ENCODE measurements around the gene PDLIM1. TPM values are rescaled to one million over a fixed set of nuclear protein-coding genes. Genes with fewer than 3 reads are reported as not detected.
A peak's percentile ranks its signal among the peaks of the same experiment; 100 is the strongest.

The PDLIM1 gene
- total and polyA plus RNA-seq, 12 donors, result 0.89 to 63.3 (median 31.2) TPM

GRCh38 chr10:95300022-95300539 is 9.3 kb upstream of the PDLIM1 start:
- H3K27me3 ChIP-seq, result no peaks in the 10 kb centered on the region
- WGBS, 4 donors, result 90 to 97% (median 93%) methylated on average over 3 of the region's 3 CpGs
- peaks cover 0 to 5% of the 10 kb centered on the region in 2 donors for H3K4me1 ChIP-seq (replicated peaks in 1 of 2)
- H3K9me3 ChIP-seq (replicated peaks in 1 of 3), result no peaks in the 10 kb centered on the region
- H3K4me3 ChIP-seq, result no peak overlapping the region
- no peak overlapping the region for H3K27ac ChIP-seq
- DNase-seq, result no peak
- no peaks in the 10 kb centered on the region for H3K36me3 ChIP-seq (replicated peaks in 1 of 2)
- intact Hi-C loops (cut with DNase I), result no loop called here
- TF ChIP-seq POLR2A (IDR thresholded peaks at IDR 0.05) (no peak), CTCF (IDR thresholded peaks at IDR 0.05) (no peak)

DNA sequence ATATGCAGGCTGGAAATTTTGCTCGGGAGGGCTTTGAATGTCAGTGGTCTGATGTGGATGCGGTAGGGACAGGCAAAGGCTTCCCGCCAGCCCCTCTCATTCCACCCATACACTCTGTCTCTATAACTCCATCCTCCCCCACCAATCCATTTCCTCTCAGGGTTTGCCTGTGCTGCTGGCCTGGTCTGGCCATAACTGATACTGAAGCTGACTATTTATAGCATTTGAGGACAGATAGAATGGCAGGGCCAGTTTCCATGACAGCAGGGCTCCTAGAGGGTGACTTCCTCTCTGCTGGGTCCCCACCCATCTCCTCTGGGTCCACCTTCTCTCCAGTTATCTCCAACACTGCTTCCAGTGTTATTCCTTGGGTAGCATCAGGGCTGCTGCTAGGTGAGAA is 6.6 kb upstream of the PDLIM1 start:
- Histone ChIP-seq H3K27ac (no peak overlapping the region), H3K36me3 (replicated peaks in 1 of 2) (no peaks in the 10 kb centered on the region), H3K4me1 (replicated peaks in 1 of 2) (peaks cover 0 to 7% of the 10 kb centered on the region in 2 donors), H3K9me3 (replicated peaks in 1 of 3) (no peaks in the 10 kb centered on the region), H3K4me3 (no peak overlapping the region), H3K27me3 (no peaks in the 10 kb centered on the region)
- no peak for DNase-seq
- 86 to 100% (median 92%) methylated on average over 3 of the region's 3 CpGs for WGBS, 4 donors
- intact Hi-C loops (cut with DNase I), result no loop called here
- TF ChIP-seq CTCF (IDR thresholded peaks at IDR 0.05), result no peak
- no peak for TF ChIP-seq POLR2A (IDR thresholded peaks at IDR 0.05)

DNA sequence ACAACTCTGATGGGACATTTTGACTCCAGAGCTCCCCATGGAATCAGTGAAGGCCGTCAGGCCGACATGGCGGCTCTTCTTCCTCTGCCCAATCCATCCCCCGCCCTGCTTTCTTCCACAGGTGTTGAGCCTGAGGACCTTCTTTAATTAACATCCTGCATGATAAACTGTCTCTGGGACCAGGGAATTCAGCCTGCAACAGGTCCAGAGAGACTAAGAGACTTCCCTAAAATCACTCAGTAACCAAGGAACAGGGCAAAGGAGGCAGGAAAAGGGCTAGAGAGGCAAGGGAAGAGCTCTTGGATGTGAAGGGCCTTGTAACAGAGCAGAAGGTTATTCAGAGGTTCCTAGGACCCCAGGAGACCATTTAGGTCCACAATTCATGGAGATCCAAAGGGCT is 6.0 kb upstream of the PDLIM1 start:
- 79 to 95% (median 89%) methylated on average over 4 of the region's 4 CpGs for WGBS, 4 donors
- intact Hi-C loops (cut with DNase I), result no loop called here
- TF ChIP-seq CTCF (IDR thresholded peaks at IDR 0.05) (no peak), POLR2A (IDR thresholded peaks at IDR 0.05) (no peak)
- no peaks in the 10 kb centered on the region for H3K36me3 ChIP-seq (replicated peaks in 1 of 2)
- H3K9me3 ChIP-seq (replicated peaks in 1 of 3), result no peaks in the 10 kb centered on the region
- no peak overlapping the region for H3K4me3 ChIP-seq
- no peak overlapping the region for H3K27ac ChIP-seq
- no peaks in the 10 kb centered on the region for H3K27me3 ChIP-seq
- H3K4me1 ChIP-seq (replicated peaks in 1 of 2), result peaks cover 0 to 7% of the 10 kb centered on the region in 2 donors
- DNase-seq, result no peak

DNA sequence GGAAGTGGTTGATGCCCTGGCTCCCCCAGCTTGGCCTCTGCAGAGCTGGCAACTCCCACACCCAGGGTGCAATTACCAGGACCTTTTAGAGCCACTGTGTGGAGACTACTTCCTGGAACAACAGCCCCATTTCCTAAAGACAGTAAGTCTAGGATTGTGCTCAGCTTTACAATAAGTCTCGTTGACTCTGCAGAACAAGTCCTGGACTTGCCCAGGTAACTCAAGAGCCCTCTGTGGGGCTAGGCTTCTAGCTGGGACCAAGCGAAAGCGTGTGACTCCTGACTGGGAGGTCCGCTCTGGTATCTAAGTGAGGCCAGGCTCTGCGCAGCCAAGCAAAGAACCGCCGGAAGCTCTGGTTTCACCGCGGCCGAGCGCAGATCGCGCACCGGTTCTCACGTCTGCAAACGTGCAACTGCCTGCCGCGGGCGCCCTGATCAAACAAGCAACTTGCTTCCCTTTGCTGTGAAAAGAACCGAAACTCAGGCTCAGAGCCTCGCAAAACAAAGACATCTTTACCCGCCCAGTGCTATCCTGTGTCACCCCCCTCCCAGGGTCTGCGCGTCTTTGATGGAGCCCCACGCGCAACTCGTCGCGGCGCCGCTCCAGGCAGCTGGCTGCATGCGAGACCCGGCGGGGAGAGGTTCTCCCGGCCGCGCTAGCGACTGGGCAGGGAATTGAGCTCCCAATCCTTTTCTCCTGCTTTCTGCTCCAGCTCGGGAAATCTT is 4.4 kb upstream of the PDLIM1 start:
- TF ChIP-seq CTCF (IDR thresholded peaks at IDR 0.05) (no peak), POLR2A (IDR thresholded peaks at IDR 0.05) (no peak)

More for the DNA sequence above, 4.4 kb upstream of the PDLIM1 start:
- 4 to 8% (median 6%) methylated on average over 16 to 39 of the region's 39 CpGs for WGBS, 4 donors
- no peak overlapping the region for H3K27ac ChIP-seq
- peaks cover 0 to 7% of the 10 kb centered on the region in 2 donors for H3K4me1 ChIP-seq (replicated peaks in 1 of 2)
- H3K36me3 ChIP-seq (replicated peaks in 1 of 2), result no peaks in the 10 kb centered on the region
- H3K27me3 ChIP-seq, result no peaks in the 10 kb centered on the region
- intact Hi-C loops (cut with DNase I), result no loop called here
- peak overlapping the region in 1 of 4 donors; percentile 42 for H3K4me3 ChIP-seq
- no peaks in the 10 kb centered on the region for H3K9me3 ChIP-seq (replicated peaks in 1 of 3)
- peak in 3 of 7 donors; percentile 35 to 43 (median 39) for DNase-seq

Measured in adrenal gland (tissue), 12 donors.